ENCODE measurements around the gene GAB2.

DNA sequence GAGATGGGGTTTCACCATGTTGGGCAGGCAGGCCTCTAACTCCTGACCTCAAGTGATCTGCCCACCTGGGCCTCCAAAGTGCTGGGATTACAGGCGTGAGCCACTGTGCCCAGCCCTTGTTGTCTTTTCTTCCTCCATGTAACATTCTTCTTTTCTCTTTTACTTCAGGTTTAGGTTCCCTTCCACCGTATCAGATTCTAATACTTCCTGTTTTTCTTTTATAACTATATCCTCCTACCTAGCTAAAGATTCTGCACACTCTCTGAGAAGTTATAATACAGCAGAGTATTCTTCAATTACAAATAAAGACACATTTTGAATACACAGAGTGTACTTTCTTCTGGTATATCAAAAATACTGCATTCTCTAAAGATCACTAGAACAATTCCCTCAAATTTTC, 33.2 kb upstream of the GAB2 start:
- TF ChIP-seq CTCF (IDR thresholded peaks at IDR 0.05) (no peak), EZH2 (IDR thresholded peaks at IDR 0.05; ENCODE audit: borderline replicate concordance, insufficient read depth, low read depth, low read length, poor library complexity, severe bottlenecking) (no peak)
